ENCODE data around the gene PNPLA6. TPM values are rescaled to one million over a fixed set of nuclear protein-coding genes. Genes with fewer than 3 reads are reported as not detected.

The PNPLA6 gene
- total and polyA plus RNA-seq, 2 of the 4 experiments (the other 2 are of a cell fraction) = 17.9 to 52.7 TPM

DNA sequence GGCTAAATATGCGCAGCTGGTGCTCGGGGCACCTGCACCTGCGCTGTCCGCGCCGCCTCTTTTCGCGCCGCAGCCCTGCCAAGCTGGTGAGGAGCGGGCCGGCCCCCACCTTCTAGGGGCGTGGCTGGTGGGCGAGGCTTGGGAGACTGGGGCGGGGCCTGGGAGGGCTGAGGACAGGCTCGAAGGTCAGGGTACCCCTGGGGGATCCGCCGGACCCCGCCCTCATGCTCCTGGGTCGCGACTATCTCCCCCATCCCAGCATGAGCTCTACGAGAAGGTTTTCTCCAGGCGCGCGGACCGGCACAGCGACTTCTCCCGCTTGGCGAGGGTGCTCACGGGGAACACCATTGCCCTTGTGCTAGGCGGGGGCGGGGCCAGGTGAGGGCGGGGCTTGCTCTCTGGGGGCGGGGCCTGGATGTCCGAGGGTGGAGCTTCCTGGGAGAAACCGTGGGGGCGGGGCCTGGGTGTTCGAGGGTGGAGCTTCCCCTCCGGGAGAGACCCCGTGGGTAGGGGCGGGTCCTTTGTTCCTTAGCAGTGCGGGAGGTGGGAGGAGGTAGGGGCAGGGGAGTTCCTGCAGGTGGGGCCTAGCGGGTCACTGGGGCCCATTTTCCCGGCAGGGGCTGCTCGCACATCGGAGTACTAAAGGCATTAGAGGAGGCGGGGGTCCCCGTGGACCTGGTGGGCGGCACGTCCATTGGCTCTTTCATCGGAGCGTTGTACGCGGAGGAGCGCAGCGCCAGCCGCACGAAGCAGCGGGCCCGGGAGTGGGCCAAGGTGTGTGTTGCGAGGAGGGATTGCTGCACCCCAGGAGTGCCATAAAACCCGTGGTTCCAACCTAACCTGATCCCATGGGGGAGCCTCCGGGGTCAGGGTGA is 19.7 kb downstream of the PNPLA6 start:
- Histone ChIP-seq H2BK15ac (ENCODE audit: low read depth, low read length) (no peak overlapping the region), H2AK9ac (replicated peaks; ENCODE audit: low read depth, low read length, poor library complexity) (no peak overlapping the region), H3K14ac (replicated peaks; ENCODE audit: low read depth, low read length) (no peak overlapping the region), H3K9me1 (ENCODE audit: insufficient read depth, low read length) (0 out of 2 replicates have a peak, but pooled peaks cover 3% of the 10 kb centered on the region), H2BK5ac (ENCODE audit: low read depth, low read length, poor library complexity, severe bottlenecking) (no peak overlapping the region), H4K5ac (ENCODE audit: low read depth, low read length) (no peak overlapping the region), H3K4ac (ENCODE audit: low read depth, low read length) (no peak overlapping the region), H3K4me3 (ENCODE audit: insufficient read depth, low read depth, low read length) (no peak overlapping the region), H3K27ac (ENCODE audit: insufficient read depth, low read length) (no peak overlapping the region), H3K56ac (ENCODE audit: extremely low read depth, insufficient read depth, low read length) (no peak overlapping the region), H2BK120ac (ENCODE audit: low read depth, low read length) (no peak overlapping the region), H2AFZ (replicated peaks; ENCODE audit: low read length, poor library complexity) (no peak overlapping the region), H3K79me1 (ENCODE audit: low read depth in 1 of 2, low read length in 2 of 2) (0 out of 4 replicates have a peak, but pooled peaks cover 0 to 2% of the 10 kb centered on the region in 2 experiments), H3K9ac (ENCODE audit: low read depth, low read length) (no peak overlapping the region), H3K27me3 (ENCODE audit: control insufficient read depth, insufficient read depth, low read length) (no peaks in the 10 kb centered on the region), H3K23ac (ENCODE audit: low read depth, low read length) (no peak overlapping the region), H3K4me2 (ENCODE audit: low read depth, low read length) (no peak overlapping the region), H4K20me1 (ENCODE audit: insufficient read depth, low read length) (no peaks in the 10 kb centered on the region; the same call in 1 of the 2 replicates), H3K9me3 (ENCODE audit: control insufficient read depth, insufficient read depth, low read length) (no peaks in the 10 kb centered on the region), H4K91ac (ENCODE audit: insufficient read depth, low read depth, low read length) (no peak overlapping the region), H3K18ac (ENCODE audit: low read depth, low read length) (no peak overlapping the region), H2AK5ac (ENCODE audit: low read depth, low read length) (no peak overlapping the region), H3K4me1 (ENCODE audit: control insufficient read depth, insufficient read depth, low read length) (no peaks in the 10 kb centered on the region), H3K36me3 (ENCODE audit: control insufficient read depth, insufficient read depth, low read length) (peaks cover 64% of the 10 kb centered on the region), H4K8ac (ENCODE audit: low read depth in 2 of 2, low read length in 2 of 2) (no peak overlapping the region), H2BK20ac (ENCODE audit: low read depth, low read length) (no peak overlapping the region)
- BruUV-seq (replicated peaks) = no TSS peak
- 71% methylated on average over 23 of the region's 62 CpGs; no CpG with 5 or more reads in 1 of the 2 experiments for WGBS, 2 experiments (ENCODE audit: extremely low coverage in 2 of 2, insufficient read length in 1 of 2)
- dilution Hi-C loops (cut with HindIII; ENCODE audit: low sequenced_read_pairs, unreplicated experiment) = no loop called here
- ATAC-seq (ENCODE audit: low read depth) = no peak; the same call in 1 of the 2 replicates
- TF ChIP-seq, protein P1, sequence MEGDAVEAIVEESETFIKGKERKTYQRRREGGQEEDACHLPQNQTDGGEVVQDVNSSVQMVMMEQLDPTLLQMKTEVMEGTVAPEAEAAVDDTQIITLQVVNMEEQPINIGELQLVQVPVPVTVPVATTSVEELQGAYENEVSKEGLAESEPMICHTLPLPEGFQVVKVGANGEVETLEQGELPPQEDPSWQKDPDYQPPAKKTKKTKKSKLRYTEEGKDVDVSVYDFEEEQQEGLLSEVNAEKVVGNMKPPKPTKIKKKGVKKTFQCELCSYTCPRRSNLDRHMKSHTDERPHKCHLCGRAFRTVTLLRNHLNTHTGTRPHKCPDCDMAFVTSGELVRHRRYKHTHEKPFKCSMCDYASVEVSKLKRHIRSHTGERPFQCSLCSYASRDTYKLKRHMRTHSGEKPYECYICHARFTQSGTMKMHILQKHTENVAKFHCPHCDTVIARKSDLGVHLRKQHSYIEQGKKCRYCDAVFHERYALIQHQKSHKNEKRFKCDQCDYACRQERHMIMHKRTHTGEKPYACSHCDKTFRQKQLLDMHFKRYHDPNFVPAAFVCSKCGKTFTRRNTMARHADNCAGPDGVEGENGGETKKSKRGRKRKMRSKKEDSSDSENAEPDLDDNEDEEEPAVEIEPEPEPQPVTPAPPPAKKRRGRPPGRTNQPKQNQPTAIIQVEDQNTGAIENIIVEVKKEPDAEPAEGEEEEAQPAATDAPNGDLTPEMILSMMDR (conservative IDR thresholded peaks at IDR 0.05; ENCODE audit: low read depth, low read length) = no peak
- no peak for TF ChIP-seq RAD21 (IDR thresholded peaks at IDR 0.05; ENCODE audit: low read length)
- TF ChIP-seq POLR2A (IDR thresholded peaks at IDR 0.05; ENCODE audit: low read depth, low read length) = no peak
- TF ChIP-seq SMC3 (IDR thresholded peaks at IDR 0.05; ENCODE audit: low read depth, low read length) = no peak
- no peak for TF ChIP-seq CEBPB (IDR thresholded peaks at IDR 0.05; ENCODE audit: low read depth, low read length)
- TF ChIP-seq MAFK (IDR thresholded peaks at IDR 0.05; ENCODE audit: low read depth, low read length) = no peak
- TF ChIP-seq BHLHE40 (IDR thresholded peaks at IDR 0.05; ENCODE audit: low read depth, low read length) = no peak
- no peak for TF ChIP-seq CHD1 (IDR thresholded peaks at IDR 0.05; ENCODE audit: low read depth, low read length)
- no peak for TF ChIP-seq RFX5 (IDR thresholded peaks at IDR 0.05; ENCODE audit: low read depth, low read length)
- TF ChIP-seq MXI1 (IDR thresholded peaks at IDR 0.05; ENCODE audit: borderline replicate concordance, low read depth, low read length) = no peak
- no peak for TF ChIP-seq NFE2L2 (IDR thresholded peaks at IDR 0.05; ENCODE audit: low read depth, low read length)
- no peak for TF ChIP-seq FOS (IDR thresholded peaks at IDR 0.05; ENCODE audit: low read depth, low read length)
- TF ChIP-seq MAZ (IDR thresholded peaks at IDR 0.05; ENCODE audit: borderline replicate concordance, low read depth, low read length) = no peak
- no peak for DNase-seq
- POLR2A ChIA-PET (ENCODE audit: unreplicated experiment) = no interaction called here
- CTCF ChIA-PET = interaction anchor here (0.6 kb wide), 1 partner anchor 74 kb away, joined by 7 read pairs; the partner anchor contains the start of genes PET100 and XAB2
- intact Hi-C loops (cut with micrococcal nuclease) = no loop called here
- in situ Hi-C loops (cut with MboI; ENCODE audit: low sequenced_read_pairs) = no loop called here
